ENCODE measurements around the gene CCDC85B.
A peak's percentile ranks its signal among the peaks of the same experiment; 100 is the strongest.

DNA sequence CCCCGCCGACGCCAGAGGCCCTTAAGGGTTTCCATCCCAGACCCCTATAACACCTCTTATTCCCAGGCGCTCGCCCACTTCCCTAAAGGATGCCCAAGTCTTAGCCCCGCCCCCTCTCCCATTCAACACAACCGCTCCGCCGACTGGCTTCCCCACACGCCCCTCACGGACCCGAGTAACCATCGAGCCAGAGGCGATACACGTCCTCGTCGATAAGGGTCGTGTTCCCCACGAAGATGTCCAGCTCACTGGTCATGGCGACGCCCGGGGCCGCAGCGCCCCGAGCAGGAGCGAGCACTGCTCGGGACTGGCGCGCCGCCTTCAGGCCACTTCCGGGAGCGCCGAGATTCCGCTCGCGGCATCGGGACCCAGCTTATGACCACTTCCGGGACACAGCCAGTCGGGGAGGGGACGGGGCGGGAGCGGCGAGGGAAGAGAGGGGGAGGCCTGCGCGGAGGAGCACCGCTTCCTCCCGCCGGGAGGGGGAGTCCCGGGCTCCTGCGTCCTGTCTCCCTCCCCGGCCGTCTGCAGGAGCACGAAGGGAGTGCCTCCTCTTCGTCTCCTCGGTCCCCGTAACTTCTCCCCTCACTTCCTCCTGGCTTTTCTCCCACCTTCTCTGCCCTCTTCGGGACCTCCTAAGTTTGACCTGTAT is 2.2 kb upstream of the CCDC85B start, which contains the start of gene FIBP:
- peak; percentile 89 to 99 (median 94) for TF ChIP-seq CTCF (IDR thresholded peaks at IDR 0.05 in 8 of 11, conservative IDR thresholded peaks at IDR 0.05 in 3 of 11)
- TF ChIP-seq POLR2A (IDR thresholded peaks at IDR 0.05), result peak; percentile 45 to 69 (median 55)
- peak; percentile 95 to 97 (median 96) for TF ChIP-seq POLR2AphosphoS5 (IDR thresholded peaks at IDR 0.05)

Measured in spleen (tissue), 7 donors.